GM19463 (cell line): ENCODE measurements around the gene SLC10A4.
A peak's percentile ranks its signal among the peaks of the same experiment; 100 is the strongest.

Source experiments
- ATAC-seq: cut with Tn5 transposase; IDR thresholded peaks from one replicate; pipeline ENCODE4 v1.9.1; 2021; ENCODE audit warnings: mild to moderate bottlenecking, moderate library complexity; ENCODE audit not compliant: unreplicated experiment

SLC10A4 gene

DNA sequence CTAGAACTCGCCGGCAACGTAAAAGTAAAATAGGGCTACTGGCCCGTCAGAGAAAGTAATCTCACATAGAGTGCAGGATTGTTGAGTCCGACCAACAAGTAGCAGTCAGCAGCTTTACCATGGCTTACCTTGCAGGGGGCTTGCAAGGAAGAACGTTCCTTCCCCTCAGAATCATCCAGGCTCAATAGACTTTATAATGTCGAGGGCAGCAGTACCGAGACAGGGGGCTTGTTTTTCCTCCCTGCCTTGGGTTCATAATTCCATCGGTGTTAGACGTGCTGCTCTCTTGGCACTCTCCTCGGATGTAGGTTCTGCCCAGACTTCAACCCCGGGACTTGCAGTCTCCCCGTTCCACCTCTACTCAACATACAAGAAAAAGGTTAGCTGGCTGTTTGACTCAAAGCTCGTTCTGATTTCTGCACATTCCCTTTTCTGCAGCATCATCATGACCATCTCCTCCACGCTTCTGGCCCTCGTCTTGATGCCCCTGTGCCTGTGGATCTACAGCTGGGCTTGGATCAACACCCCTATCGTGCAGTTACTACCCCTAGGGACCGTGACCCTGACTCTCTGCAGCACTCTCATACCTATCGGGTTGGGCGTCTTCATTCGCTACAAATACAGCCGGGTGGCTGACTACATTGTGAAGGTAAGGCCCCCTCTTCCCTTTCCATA is 1.5 kb downstream of the SLC10A4 start:
- no peak for ATAC-seq

DNA sequence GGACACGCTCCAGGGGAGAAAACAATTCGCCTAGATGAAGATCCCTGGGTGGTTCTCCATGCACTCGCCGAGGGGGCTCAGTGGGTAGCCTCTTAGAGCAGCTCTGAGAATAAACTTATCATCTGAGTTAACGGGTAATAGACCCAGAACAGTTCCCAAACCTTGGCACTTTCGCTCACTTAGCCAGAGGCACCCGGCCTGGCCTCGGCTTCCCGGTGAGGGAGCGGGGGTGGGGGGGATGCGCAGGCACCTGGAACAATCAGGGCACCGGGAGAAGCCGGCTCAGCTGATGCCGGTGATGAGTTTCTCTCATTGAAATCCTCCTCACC is 6.5 kb downstream of the SLC10A4 start:
- ATAC-seq = no peak

DNA sequence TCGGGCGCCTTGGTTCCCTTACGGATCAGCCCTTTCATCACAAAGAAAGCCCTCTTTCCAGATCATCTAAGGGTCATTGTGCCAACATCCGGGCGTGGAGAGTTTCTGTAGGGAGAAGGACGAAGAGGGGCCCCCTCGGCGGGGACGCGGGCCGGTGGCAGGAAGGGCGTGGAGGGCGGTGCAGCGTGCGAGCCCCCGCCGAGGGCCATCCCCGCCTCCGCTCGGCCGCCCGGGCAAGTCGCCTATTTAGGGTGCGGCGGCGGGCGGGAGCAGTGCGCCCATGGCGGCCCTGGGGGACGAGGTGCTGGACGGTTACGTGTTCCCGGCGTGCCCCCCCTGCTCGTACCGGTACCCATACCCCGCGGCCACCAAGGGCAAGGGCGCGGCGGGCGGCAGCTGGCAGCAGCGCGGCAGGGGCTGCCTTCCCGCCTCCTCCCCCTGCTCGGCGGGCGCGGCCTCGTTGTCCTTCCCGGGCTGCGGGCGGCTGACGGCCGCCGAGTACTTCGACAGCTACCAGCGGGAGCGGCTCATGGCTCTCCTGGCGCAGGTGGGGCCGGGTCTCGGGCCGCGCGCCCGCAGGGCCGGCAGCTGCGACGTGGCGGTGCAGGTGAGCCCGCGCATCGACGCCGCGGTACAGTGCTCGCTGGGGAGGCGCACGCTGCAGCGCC is 7.0 kb downstream of the SLC10A4 start, which contains the start of gene ZAR1:
Gene ZAR1, plus strand, starts transcription at position 241 of the 668 bp plus-strand sequence. Its CDS starts 40 bp downstream, at position 281.
- no peak for ATAC-seq

DNA sequence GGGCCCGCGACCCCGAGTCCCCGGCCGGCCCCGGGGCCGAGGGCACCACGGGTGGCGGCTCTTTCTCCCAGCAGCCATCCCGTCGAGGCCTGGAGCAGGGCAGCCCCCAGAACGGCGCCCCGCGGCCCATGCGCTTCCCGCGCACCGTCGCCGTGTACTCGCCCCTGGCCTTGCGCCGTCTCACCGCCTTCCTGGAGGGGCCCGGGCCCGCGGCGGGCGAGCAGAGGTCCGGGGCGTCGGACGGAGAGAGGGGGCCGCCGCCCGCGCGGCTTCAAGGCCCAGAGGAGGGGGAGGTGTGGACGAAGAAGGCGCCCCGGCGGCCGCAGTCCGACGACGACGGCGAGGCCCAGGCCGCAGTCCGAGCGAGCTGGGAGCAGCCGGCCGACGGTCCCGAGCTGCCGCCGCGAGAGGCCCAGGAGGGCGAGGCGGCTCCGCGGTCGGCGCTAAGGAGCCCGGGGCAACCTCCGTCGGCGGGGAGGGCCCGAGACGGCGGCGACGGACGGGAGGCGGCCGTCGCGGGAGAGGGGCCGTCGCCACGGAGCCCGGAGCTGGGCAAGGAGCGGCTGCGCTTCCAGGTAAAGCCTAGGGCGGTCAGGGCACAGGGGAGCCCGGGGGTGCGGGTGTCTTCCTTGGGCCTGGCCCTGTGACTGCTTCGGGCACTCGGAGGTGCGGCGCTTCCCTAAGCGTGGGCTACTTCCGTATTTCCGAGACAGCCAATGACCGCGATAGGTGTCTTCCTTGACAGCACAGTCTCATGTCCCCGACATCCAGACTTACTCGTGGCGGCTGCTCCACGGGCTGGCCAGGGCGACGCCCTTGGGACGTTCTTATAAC is 7.8 kb downstream of the SLC10A4 start:
- no peak for ATAC-seq

DNA sequence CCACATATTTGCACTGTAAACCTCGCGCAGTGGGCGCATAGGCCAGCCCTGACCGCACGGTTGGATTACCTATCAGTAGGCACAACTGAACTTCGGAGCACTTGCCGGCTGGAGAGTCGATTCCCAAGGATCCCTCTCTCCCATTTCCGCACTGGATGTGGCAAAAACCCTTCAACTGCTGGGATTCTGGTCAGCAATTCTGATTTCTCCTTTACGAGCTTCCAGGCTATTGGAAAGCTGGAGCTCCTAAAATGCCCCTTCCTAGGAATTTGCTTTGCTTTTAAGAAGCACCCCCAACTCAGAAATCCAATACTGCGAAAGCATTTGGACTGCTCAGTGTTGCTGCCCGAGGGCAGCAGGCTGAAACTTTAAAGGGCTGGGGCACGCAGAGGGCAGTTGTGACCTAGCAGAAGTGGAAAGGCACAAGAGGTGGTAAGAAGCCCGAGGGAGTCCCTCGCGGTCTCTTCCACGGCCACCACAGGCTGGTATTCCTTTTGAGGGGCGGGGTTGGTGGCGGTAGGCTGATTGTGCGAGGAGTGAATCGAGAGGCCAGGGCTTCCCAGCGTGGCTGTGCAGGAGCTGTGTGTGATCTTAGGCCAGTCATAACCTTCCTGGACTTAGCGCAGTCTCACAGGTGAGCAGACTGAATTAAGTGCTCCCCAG is 8.5 kb downstream of the SLC10A4 start:
- ATAC-seq = no peak

DNA sequence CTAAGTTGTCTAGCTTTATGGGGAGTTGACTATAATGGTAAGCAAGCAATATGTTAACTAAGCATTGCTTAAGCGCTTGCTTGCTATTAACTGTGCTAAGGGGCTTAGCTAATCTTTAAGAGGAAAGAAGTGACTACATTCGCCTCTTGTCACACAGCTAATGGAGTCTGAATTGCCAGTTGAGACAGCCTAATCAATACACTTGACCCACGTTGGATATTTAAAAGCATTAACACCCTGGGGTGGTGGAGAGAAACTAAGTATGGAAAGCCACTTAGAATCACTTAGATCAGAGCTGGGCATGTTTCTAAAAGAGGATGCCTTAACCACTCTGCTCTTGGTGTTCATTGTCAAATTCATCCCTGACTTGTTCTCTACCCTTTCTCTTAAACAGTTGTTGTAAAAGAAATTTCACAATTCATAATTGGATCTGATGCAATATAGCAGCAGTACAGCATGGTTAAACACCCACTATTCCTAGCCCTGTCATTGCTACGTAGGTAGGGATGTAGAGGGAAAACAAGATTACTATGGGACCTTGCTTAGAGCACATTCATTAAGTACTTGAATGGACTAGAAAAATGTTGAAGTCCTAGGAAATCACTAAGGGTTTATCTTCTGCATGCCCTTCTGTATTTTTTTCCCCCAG is 10.4 kb downstream of the SLC10A4 start:
- no peak for ATAC-seq

DNA sequence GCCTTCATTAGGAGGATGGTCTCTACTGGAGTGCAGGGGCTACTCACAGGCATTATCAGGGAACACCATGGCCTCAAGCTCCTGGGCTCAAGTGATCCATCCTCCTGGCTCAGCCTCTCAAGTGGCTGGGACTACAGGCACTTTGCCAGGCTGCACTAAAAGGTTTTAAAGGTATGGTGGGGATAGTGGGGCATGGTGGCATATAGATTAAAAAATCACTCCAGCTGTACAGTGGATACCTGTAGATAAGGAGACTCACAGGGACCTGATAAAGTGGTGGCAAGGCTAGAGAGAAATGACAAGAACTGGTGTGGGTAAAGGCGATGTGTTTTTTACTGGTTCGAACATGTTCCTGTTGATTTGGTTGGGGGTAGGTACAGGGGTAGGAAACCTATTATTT is 12.8 kb downstream of the SLC10A4 start:
- ATAC-seq = no peak

DNA sequence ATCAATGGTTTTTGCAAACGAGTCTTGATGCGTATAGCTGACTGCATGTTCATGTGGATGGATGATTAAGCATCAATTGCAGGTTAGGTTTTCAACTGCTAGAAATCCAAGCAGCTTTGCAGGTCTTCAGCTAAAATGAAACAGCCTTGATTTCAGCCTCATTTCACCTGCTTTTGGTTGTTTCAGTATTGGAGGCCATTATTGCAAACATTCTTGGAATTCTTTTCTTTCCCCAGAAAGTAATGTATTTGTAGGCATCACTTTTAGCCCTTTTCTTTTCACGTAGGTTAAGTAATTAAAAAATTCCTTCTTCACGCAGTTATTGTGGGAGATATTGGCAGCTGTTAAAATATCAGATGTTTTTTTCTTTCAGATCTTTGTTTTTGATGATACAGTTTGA is 15.8 kb downstream of the SLC10A4 start:
- ATAC-seq = no peak

DNA sequence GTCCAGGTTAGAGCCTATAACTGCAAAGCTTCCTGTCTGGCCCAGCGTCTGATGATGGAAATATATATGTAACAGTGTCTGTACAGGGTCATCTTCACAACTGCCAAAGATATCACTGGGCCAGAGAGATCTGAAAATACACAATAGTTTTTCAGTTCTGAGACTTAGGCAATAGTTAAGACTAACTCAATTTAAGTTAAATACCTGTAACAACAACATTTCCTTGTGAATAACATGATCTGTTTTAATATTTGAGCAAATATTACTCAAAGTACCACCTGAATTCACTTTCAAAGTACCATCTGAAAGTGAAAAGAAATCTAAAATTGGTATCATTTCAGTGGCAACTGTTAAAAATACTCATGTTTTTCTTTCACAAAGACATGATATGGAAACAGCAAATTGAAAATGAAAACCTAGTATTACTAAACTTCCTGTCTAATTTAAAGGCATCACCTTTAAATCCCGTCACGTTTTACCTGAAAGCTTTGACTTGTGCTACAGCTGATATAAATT is 16.5 kb downstream of the SLC10A4 start:
- peak; percentile 72 for ATAC-seq

DNA sequence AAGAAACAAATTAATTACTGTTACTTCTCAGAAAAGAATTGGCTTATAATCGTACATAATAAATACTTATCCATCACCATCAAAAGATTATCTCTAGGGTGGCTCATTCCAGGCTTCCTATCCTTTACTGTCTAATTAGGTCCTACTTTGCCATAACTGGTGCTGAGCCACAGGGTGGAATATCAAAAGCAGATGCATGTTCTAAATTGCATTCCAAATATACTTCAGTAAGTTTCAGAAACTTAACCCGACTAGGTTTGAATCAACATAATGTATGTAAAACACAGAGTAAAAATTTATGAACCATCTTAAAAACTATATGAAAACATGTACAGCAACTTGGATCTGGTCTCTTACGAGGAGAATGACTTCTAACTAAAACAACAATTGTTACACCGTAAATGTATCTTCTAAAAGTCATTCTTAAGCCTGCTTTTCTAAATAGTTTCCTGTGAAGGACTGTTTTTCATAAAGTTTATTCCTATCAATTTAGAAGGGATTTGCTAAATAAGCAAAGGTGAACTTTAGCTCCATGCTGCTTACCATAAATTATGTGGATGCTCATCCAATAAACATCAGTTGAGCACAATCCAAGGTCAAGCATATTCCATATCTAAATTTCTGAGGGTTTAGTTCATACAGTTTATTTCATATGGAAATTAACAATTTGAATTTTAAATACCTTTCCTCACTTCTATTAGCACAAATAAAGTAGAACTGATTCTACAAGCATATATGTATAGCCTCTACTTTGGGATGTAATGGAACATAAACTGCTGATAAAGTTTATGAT is 20.3 kb downstream of the SLC10A4 start:
- ATAC-seq = no peak

DNA sequence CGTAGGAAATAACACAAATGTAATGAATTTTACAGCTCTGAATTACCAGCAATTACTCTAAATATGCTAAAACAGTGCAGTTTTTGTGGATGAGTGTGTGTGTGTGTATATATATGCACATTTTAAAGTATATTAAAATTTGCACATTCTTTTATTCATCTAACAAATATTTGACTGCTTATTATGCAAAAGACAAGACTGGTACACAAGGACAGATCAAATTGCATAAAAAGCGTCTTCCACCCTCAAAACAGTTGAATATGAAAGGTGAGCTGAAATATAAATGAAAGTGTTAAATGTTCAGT is 20.8 kb downstream of the SLC10A4 start:
- no peak for ATAC-seq

DNA sequence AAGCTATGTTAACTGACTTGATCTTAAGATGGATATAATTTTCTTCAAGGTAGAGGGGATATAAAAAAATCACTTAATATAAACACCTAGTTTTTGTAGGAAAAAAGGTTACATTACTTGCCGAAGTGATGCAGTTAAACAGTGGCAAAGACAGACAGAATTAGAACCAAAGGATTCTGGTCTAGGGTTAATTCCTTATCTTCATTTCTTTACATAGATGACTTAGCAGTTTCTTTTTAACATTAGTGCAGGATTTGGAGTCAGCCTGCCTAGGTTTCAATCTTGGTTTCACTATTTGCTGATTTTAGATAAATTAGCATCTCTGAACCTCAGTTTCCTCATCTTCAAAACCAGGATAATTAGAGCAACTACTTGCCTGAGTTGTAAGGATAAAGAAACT is 21.2 kb downstream of the SLC10A4 start:
- no peak for ATAC-seq

DNA sequence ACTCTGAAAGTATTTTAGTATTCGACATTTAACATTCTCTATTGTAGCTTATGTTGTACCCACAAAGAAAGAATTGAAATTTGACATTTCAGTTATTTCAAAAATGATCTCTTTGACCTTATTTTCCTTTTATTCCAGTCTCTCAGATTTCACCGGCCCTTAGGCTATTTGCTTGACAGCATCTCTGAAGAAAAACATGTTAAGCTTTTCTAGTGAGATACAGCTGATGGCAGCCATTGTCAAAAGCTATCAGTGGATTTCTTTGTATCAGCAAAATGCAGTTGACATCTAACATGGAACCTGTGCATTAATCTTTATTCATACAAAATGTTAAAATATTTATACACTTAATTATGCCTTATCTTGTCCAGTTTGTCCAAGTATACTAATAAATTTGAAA is 23.6 kb downstream of the SLC10A4 start:
- no peak for ATAC-seq

DNA sequence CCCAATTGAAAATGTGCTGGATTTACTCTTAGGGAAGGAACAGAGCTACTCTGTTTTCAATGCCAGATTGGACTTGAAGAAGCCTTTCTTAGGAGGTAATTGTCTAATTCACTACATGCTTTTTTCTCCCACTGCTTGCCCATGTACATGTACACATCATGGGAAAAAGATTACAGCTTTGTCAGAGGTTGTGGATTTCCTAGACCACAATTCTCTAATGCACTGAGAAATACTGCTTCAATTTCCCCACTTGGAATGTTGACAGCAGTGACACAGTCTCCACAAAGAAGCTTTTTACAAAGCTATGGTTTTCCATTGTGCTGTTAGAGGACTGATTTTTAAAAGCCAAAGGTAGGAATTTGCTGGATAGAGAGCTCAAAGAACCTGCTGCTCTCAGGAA is 26.4 kb downstream of the SLC10A4 start:
- no peak for ATAC-seq

DNA sequence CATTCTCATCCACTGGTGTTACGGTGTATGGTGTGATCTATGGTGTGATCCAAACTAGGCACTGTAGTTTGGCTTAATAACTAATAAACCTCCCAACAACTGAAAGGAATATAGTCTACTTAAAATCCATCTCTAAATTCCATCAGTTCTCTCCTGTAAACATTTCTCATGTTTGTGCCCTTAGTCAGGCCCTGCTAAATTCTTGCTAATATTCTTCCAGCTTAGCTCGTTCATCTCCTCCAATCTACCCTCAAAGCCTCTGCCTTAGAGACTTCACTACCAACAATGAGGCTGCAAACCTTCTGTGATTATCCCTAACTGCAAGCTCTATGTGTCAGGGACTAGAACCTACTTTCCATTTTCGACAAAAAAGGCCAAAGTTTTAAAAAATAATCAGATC is 35.0 kb downstream of the SLC10A4 start:
- no peak for ATAC-seq

DNA sequence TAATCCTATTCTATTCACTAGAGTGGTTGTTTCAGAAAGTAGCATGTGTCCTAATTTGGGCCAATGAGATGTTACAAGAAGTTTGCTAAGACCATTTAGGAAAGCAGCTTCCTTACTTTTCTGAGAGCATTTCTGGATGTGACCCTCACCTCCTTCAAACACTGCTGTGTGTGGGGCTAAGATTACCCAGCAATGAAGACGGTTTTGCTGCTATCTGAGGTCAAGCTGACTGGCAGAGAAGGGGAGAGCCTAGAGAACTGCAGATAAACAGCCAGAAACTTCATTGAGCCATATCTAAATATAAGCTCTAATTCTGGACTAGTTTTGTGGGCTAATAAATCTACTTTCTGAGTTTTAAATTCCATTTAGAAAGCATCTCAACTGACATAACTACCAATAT is 43.3 kb downstream of the SLC10A4 start:
- ATAC-seq = no peak

DNA sequence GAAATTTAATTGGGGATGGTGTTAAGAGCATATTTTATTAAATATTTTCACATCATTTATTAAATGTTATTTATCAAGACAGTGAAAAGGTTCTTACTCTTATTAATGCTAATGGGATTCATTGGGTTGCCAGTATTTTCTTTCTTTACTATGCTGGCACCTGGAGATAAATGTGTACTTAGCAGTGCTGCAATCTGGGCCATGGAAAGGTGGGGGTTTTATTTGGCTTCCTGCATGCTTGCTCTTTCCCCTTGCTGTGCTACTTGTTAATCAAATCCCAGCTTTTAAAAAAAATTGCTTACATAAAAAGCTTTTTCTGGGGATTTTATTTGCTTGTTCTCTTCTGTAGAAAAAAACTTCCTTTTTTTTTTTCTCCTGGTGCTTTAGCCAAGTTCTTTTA is 55.2 kb downstream of the SLC10A4 start:
- ATAC-seq = no peak
